Hematopoietic multipotent progenitor cell (in vitro differentiated cells): ENCODE measurements around the gene HERC2. TPM values are rescaled to one million over a fixed set of nuclear protein-coding genes. Genes with fewer than 3 reads are reported as not detected.
"Not testable (repeated sequence)": the region's sequence is repeated elsewhere in the genome, so short reads cannot be mapped to it uniquely, and the experiment has no call there.

Source experiments
- DNase-seq, 3 donors: peaks; one replicate each; pipeline ENCODE4 v3.0.0-alpha.2; 2011 to 2015; ENCODE audit warnings: low read depth in 2 of 3, low spot score in 2 of 3
- total RNA-seq: library from RNA; depleted of rRNA; stranded (reverse); fragments of >200 nt; gene quantifications from one replicate; pipeline ENCODE4 v1.2.3, GENCODE V29; 2012

HERC2 gene
- total RNA-seq, 1 donor: 77.3 TPM

- DNase-seq: no peak
These were observed 189.3 kb downstream of the HERC2 start for GRCh38 chr15:28132524-28133275.

- DNase-seq: no peak
These were observed 190.0 kb downstream of the HERC2 start for GRCh38 chr15:28131946-28132345.

- no peak for DNase-seq
These were observed 190.6 kb downstream of the HERC2 start for GRCh38 chr15:28131400-28131799.

- DNase-seq: no peak
These were observed 191.3 kb downstream of the HERC2 start for GRCh38 chr15:28130651-28131050.

- no peak for DNase-seq
These were observed 192.6 kb downstream of the HERC2 start for GRCh38 chr15:28129231-28129848.

- no peak for DNase-seq
These were observed 193.9 kb downstream of the HERC2 start for GRCh38 chr15:28128031-28128430.

GRCh38 chr15:28127036-28127435 lies 194.9 kb downstream of the HERC2 start:
- DNase-seq: no peak

GRCh38 chr15:28125673-28126651 lies 196.0 kb downstream of the HERC2 start:
- DNase-seq: peak in 2 of 3 donors; percentile 27 to 66

- no peak for DNase-seq
These were observed 197.1 kb downstream of the HERC2 start for GRCh38 chr15:28124841-28125240.

- peak in 2 of 3 donors; percentile 52 to 77 for DNase-seq
These were observed 198.5 kb downstream of the HERC2 start for GRCh38 chr15:28123408-28124023.

GRCh38 chr15:28122038-28122949 lies 199.7 kb downstream of the HERC2 start:
- no peak for DNase-seq

- not testable (repeated sequence) for DNase-seq
These were observed 200.4 kb downstream of the HERC2 start for GRCh38 chr15:28121577-28121976.

GRCh38 chr15:28120359-28120640 lies 201.7 kb downstream of the HERC2 start:
- DNase-seq: no peak

GRCh38 chr15:28118531-28118930 lies 203.4 kb downstream of the HERC2 start:
- no peak for DNase-seq

- DNase-seq: no peak
These were observed 203.9 kb downstream of the HERC2 start for GRCh38 chr15:28118083-28118482.

GRCh38 chr15:28117432-28117990 lies 204.5 kb downstream of the HERC2 start:
- DNase-seq: no peak

- DNase-seq: no peak
These were observed 205.2 kb downstream of the HERC2 start for GRCh38 chr15:28116521-28117431.

GRCh38 chr15:28115871-28116270 lies 206.1 kb downstream of the HERC2 start:
- DNase-seq: no peak
